NCI-H146 treated with DMSO at 0.1 percent for 48 hours (cell line): ENCODE results near the gene SLC43A2.
"Not testable (repeated sequence)": the region's sequence is repeated elsewhere in the genome, so short reads cannot be mapped to it uniquely, and the experiment has no call there.

Source experiments
- DNase-seq: peaks from one replicate; lab custom pipeline; 2025; ENCODE audit not compliant: unreplicated experiment; lab: John Stamatoyannopoulos, UW

The SLC43A2 gene

GRCh38 chr17:1627982-1628855, at the start of gene SLC43A2:
TSS of gene SLC43A2 (minus strand) at chr17:1628834. CDS start at chr17:1627874, 960 bp downstream.
- DNase-seq, result peak; percentile 58

GRCh38 chr17:1676401-1676800, 47.8 kb upstream of the SLC43A2 start:
- DNase-seq, result no peak

- no peak for DNase-seq
Observed at GRCh38 chr17:1673041-1673785, 44.6 kb upstream of the SLC43A2 start.

GRCh38 chr17:1663934-1664333, 35.3 kb upstream of the SLC43A2 start:
- DNase-seq, result not testable (repeated sequence)

- no peak for DNase-seq
Observed at GRCh38 chr17:1661045-1661444, 32.4 kb upstream of the SLC43A2 start.

- DNase-seq, result no peak
Observed at GRCh38 chr17:1658100-1658499, 29.5 kb upstream of the SLC43A2 start.

- DNase-seq, result no peak
Observed at GRCh38 chr17:1653735-1654134, 25.1 kb upstream of the SLC43A2 start.

DNA sequence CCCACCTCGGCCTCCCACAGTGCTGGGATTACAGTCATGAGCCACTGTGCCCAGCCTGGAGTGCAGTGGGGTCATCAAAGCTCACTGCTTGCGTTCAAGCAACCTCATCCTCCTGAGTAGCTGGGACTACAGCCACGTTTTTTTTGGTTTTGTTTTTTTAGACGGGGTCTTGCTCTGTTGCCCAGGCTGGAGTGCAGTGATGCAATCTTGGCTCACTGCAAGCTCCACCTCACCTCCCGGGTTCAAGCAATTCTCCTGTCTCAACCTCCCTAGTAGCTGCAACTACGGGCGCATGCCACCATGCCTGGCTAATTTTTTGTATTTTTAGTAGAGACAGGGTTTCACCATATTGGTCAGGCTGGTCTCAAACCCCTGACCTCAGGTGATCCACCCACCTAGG, 24.2 kb upstream of the SLC43A2 start:
- DNase-seq, result not testable (repeated sequence)

DNA sequence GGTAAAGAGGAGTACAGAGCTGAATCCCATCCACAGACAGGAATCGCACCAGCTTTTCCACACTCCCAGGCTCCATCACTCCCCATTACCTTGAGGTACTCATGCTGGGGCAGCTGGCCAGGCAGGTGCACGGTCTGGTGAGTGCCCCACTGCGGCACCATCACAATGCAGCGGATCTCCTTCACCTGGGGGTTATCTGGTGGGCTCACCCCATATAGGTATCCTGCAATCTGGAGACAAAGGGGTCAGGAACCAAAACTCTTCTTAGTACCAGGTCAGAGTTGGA, 22.9 kb upstream of the SLC43A2 start:
- no peak for DNase-seq

- no peak for DNase-seq
Observed at GRCh38 chr17:1650731-1651558, 22.3 kb upstream of the SLC43A2 start.

DNA sequence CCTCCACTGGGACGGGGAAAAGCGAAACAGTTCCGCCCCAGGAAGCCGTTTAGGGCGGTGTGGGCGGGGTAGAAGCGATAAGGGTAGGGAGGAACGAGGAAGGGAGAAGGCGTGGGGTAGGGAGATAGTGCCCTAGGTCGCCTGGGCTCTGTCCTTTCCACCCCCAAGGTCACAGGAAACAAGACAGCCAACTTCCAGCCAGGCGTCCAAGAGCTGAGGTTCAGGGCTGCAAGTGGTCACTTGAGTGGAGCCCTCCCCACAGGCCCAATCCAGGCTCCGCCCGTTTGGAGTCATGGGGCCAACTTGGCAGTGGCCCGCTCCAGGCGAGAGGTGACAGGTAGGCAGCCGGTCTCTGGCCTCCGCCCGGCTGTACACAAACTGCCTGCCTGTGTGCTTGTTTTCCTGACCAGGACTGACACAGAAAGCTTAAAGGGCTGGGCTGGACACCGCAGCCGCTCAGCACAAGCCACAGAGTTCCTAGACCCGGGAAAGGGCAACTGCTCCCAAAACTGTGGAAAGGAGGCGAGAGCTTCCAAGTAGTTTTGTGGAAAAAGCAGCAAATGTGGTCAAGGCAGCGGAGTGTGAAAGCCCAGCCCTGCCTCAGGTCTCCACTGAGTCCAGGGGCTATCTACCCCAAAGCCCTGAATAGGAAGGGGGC, 21.3 kb upstream of the SLC43A2 start, which contains the start of gene RILP:
Gene RILP (minus strand): TSS at position 23 of the 658 bp plus-strand sequence. CDS start 62 bp downstream, outside the sequence.
- DNase-seq, result no peak

- DNase-seq, result peak; percentile 66
Observed at GRCh38 chr17:1648963-1649843, 20.6 kb upstream of the SLC43A2 start.

DNA sequence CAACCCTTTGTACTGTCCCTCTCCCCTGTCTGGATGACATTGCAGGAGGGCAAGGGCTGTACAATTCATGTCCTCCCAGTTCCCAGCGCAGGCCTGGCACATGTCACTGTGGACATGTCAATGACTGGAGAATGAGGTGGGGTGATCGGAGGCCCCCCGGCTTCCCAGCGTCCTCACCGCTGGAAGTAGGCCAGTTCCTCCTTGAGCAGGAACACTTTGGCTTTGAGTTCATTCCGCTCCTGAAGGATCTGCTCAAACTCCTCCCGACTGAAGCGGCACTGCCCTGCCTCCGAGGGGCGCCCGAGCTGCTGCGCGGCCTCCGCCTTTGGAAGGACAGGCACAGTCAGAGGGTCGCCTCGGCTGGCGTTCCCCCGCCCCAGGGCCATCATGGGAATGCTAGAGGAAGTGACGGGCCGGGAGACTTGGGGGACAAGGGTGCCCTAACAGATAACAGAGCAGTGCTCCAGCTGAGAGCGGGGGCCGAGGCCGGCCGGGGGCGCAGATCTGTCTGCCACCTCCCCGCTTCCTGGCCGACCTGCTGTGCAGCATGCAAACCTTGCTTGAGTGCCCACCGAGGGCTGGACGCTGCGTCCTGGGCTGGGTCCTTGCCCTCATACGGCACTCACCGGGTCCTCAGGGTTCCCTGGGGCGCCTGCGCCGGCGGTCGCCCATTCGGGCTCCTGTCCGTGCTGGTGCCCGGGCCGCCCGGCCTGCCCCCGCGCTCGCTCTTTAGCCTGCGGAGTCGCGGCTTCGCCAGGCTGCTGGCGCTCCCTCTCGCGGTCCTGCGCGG, 19.7 kb upstream of the SLC43A2 start:
- DNase-seq, result no peak

DNA sequence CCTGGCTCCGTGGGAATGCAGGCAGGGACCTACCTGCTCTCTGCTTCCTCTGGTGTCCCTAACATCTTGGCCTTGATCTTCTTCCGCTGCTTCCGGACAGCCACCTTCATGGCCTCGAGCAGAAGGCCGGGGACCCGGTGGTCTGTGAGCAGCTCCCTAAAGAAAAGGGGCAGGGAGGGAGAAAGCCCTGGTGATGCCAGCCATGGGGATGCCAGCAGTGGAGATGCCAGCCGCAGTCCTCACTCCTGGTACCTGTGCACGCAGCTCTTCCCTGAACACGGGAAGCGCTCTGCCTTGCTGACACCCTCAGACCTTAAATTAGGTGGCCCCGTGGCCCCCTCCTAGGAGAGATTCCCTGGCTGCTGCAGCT, 19.2 kb upstream of the SLC43A2 start:
- no peak for DNase-seq

DNA sequence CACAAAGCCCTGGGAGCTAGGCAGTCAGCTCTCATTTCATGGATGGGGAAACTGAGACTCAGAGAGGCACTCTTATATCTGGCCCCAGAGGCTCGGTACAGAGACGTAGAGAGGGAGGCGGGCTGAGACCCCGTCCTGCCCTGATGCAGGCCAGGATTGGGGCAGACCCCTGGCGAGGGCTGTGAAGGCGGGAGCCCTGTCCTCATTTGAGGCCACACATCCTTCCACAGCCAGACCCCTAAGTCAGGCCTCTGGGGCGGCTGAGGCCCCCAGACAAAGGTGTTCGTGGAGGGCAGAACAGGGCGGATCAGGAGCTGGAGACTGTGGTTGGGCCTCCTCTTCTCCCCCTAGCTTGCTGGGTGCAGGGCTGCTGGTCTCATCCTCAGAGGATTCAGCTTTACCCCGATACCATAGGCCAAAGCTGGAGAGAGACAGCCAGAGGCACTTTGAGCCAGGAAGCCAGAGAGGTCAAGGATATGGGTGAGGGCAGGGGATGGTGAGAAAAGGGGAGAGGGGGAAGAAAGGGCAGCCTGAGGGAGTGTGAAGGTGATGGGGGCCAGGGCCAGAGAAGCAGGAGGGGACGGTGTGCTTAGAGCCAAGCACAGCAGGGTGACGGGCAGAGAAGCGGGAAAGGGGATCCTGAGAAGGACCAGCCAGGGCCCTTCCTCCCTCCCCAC, 17.7 kb upstream of the SLC43A2 start:
- DNase-seq, result no peak

- DNase-seq, result no peak
Observed at GRCh38 chr17:1645207-1646171, 16.9 kb upstream of the SLC43A2 start, which contains the start of gene SCARF1. TSS of gene SCARF1 (minus strand) at chr17:1645732. CDS start at chr17:1645697, 35 bp downstream.

GRCh38 chr17:1644493-1645206, 16.0 kb upstream of the SLC43A2 start:
- DNase-seq, result no peak
